Esophagus squamous epithelium (tissue), 5 donors: ENCODE measurements around the gene EVI2B. TPM values are rescaled to one million over a fixed set of nuclear protein-coding genes. Genes with fewer than 3 reads are reported as not detected.
A peak's percentile ranks its signal among the peaks of the same experiment; 100 is the strongest.
"Not testable (repeated sequence)": the region's sequence is repeated elsewhere in the genome, so short reads cannot be mapped to it uniquely, and the experiment has no call there.

ENCODE experiments used
- DNase-seq: peaks from one replicate; lab custom pipeline; 2025; lab: John Stamatoyannopoulos, UW
- H3K27ac ChIP-seq, 4 donors: fragments of 200-600 bp; sonication (generic); one replicate each; pipeline ENCODE4 v1.5.1; 2016 to 2019; ENCODE audit warnings: mild to moderate bottlenecking in 1 of 4
- H3K27me3 ChIP-seq, 4 donors: fragments of 200-600 bp; sonication (generic); 1 replicate in 3 of 4; 2 replicates in 1 of 4; pipeline versions ENCODE4 v1.5.1 to v1.6.0; 2017 to 2021; ENCODE audit warnings: antibody characterized with exemption in 1 of 4
- H3K36me3 ChIP-seq, 3 donors: fragments of 200-600 bp; sonication (generic); one replicate each; pipeline ENCODE4 v1.5.1; 2016 to 2019
- H3K4me1 ChIP-seq, 3 donors: fragments of 200-600 bp; sonication (generic); one replicate each; pipeline ENCODE4 v1.5.1; 2017 to 2019
- H3K4me3 ChIP-seq, 4 donors: fragments of 200-600 bp; sonication (generic); 1 replicate in 3 of 4; 2 replicates in 1 of 4; pipeline ENCODE4 v1.5.1; 2016 to 2019; ENCODE audit warnings: mild to moderate bottlenecking in 2 of 4, moderate library complexity in 1 of 4
- H3K9me3 ChIP-seq, 3 donors: fragments of 200-600 bp; sonication (generic); one replicate each; pipeline ENCODE4 v1.5.1; 2016 to 2019
- CTCF ChIP-seq, 6 experiments: fragments of 450-650 bp in 4 of 6; fragments of 200-600 bp in 2 of 6; sonication (generic) in 2 of 6; IDR thresholded peaks; one replicate each; pipeline ENCODE4 v1.5.1; 2016 to 2019; ENCODE audit warnings: antibody characterized with exemption in 6 of 6, mild to moderate bottlenecking in 4 of 6, moderate library complexity in 4 of 6
- POLR2A ChIP-seq, 4 donors: fragments of 450-650 bp; IDR thresholded peaks; one replicate each; pipeline ENCODE4 v1.6.1; 2017; ENCODE audit warnings: antibody characterized with exemption in 4 of 4, mild to moderate bottlenecking in 4 of 4, moderate library complexity in 3 of 4
- WGBS, 2 donors: methylation state at CpG; one replicate each; pipeline ENCODE4 v1.1.5; 2018; 5-methylcytosine and 5-hydroxymethylcytosine counted together
- intact Hi-C: fragments of 100-400 bp; cut with DNase I; formaldehyde crosslinking; loops from one replicate; pipeline ENCODE4 v1.15.0; 2022
- total RNA-seq, 4 donors: library from RNA; depleted of rRNA; stranded (reverse); fragments of >200 nt; gene quantifications; one replicate each; pipeline ENCODE4 v1.1.0, GENCODE V29; 2016
- donor health status: DM: yes; HTN: yes; CAD: no.

EVI2B gene
- total RNA-seq, 4 donors from 2014 or later, result 1.7 to 13.4 (median 4.2) TPM

GRCh38 chr17:31318298-31318801 is 4.5 kb upstream of the EVI2B start:
- H3K4me3 ChIP-seq, result peak overlapping the region in 2 of 4 donors; percentile 32 to 45
- H3K27me3 ChIP-seq, result no peaks in the 10 kb centered on the region
- no peak for DNase-seq
- peak overlapping the region; percentile 48 to 82 (median 60) for H3K27ac ChIP-seq
- TF ChIP-seq POLR2A (IDR thresholded peaks at IDR 0.05) (peak in 1 of 4 donors; percentile 59), CTCF (IDR thresholded peaks at IDR 0.05) (no peak)
- H3K36me3 ChIP-seq, result no peaks in the 10 kb centered on the region
- peaks cover 0 to 13% (median 0%) of the 10 kb centered on the region in 3 donors for H3K4me1 ChIP-seq
- intact Hi-C loops, result no loop called here
- no peaks in the 10 kb centered on the region for H3K9me3 ChIP-seq
- WGBS, 2 donors, result 48 to 50% methylated on average over 8 of the region's 8 CpGs

- peak overlapping the region in 1 of 4 donors; percentile 53 for H3K4me3 ChIP-seq
- H3K27ac ChIP-seq, result peak overlapping the region in 3 of 4 donors; percentile 48 to 73 (median 66)
- H3K9me3 ChIP-seq, result no peaks in the 10 kb centered on the region
- H3K36me3 ChIP-seq, result no peaks in the 10 kb centered on the region
- TF ChIP-seq CTCF (IDR thresholded peaks at IDR 0.05) (no peak), POLR2A (IDR thresholded peaks at IDR 0.05) (no peak)
- H3K27me3 ChIP-seq, result no peaks in the 10 kb centered on the region
- WGBS, 2 donors, result 78 to 83% methylated on average over 3 of the region's 3 CpGs
- intact Hi-C loops, result no loop called here
- DNase-seq, result no peak
- H3K4me1 ChIP-seq, result peaks cover 0 to 13% (median 0%) of the 10 kb centered on the region in 3 donors
Observed at GRCh38 chr17:31314782-31315100, 887 bp upstream of the EVI2B start.

GRCh38 chr17:31312223-31312622 is 1.6 kb downstream of the EVI2B start:
- intact Hi-C loops, H3K9me3 ChIP-seq, H3K36me3 ChIP-seq, H3K4me1 ChIP-seq, H3K27me3 ChIP-seq, DNase-seq: not testable (repeated sequence)
- H3K4me3 ChIP-seq, result peak overlapping the region in 3 of 4 donors; percentile 7 to 53 (median 36)
- 58 to 68% methylated on average over 5 to 7 of the region's 7 CpGs for WGBS, 2 donors
- peak overlapping the region in 3 of 4 donors; percentile 18 to 73 (median 52) for H3K27ac ChIP-seq

GRCh38 chr17:31311526-31311925 is 2.3 kb downstream of the EVI2B start:
- intact Hi-C loops, result no loop called here
- Histone ChIP-seq H3K9me3 (no peaks in the 10 kb centered on the region), H3K27ac (peak overlapping the region in 3 of 4 donors; percentile 18 to 73 (median 52)), H3K36me3 (peaks cover 0 to 5% (median 0%) of the 10 kb centered on the region in 3 donors), H3K4me1 (peaks cover 0 to 7% (median 0%) of the 10 kb centered on the region in 3 donors), H3K4me3 (peak overlapping the region in 3 of 4 donors; percentile 7 to 53 (median 36)), H3K27me3 (no peaks in the 10 kb centered on the region)
- TF ChIP-seq CTCF (IDR thresholded peaks at IDR 0.05) (no peak), POLR2A (IDR thresholded peaks at IDR 0.05) (no peak)
- DNase-seq, result no peak
- 70 to 78% methylated on average over 3 of the region's 3 CpGs for WGBS, 2 donors

- Histone ChIP-seq H3K9me3 (no peaks in the 10 kb centered on the region), H3K4me3 (peak overlapping the region in 2 of 4 donors; percentile 36 to 53), H3K4me1 (peaks cover 0 to 7% (median 0%) of the 10 kb centered on the region in 3 donors), H3K36me3 (peaks cover 0 to 5% (median 0%) of the 10 kb centered on the region in 3 donors), H3K27ac (peak overlapping the region in 3 of 4 donors; percentile 52 to 73 (median 53)), H3K27me3 (no peaks in the 10 kb centered on the region)
- 54 to 84% methylated on average over 5 to 7 of the region's 7 CpGs for WGBS, 2 donors
- no peak for DNase-seq
- intact Hi-C loops, result no loop called here
- TF ChIP-seq POLR2A (IDR thresholded peaks at IDR 0.05), result peak in 1 of 4 donors; percentile 26
- no peak for TF ChIP-seq CTCF (IDR thresholded peaks at IDR 0.05)
Observed at GRCh38 chr17:31310886-31311285, 3.0 kb downstream of the EVI2B start.
